CD14-positive monocyte (primary cell): ENCODE data around the gene MGAT4A. TPM values are rescaled to one million over a fixed set of nuclear protein-coding genes. Genes with fewer than 3 reads are reported as not detected.

Experiments used
- DNase-seq, 3 donors: peaks; one replicate each; pipeline ENCODE4 v3.0.0-alpha.2; 2011 to 2022
- H2AFZ ChIP-seq: 2 replicates; pipeline ENCODE4 v1.6.0; 2012; ENCODE audit warnings: mild to moderate bottlenecking, low read depth, low read length, inconsistent platforms; ENCODE audit not compliant: insufficient read depth, poor library complexity, severe bottlenecking
- H3K27ac ChIP-seq, 2 donors: 1 replicate in 1 of 2; 2 replicates in 1 of 2; pipeline ENCODE4 v1.5.1; 2012 to 2013; ENCODE audit warnings: low read length in 2 of 2, control low read depth in 1 of 2, inconsistent platforms in 1 of 2, low read depth in 1 of 2, mild to moderate bottlenecking in 1 of 2
- H3K27me3 ChIP-seq, 2 donors: one replicate each; pipeline versions ENCODE4 v1.6.0 to v1.6.1; 2011 to 2013; ENCODE audit warnings: low read length in 2 of 2; ENCODE audit not compliant: control insufficient read depth in 2 of 2, insufficient read depth in 2 of 2
- H3K36me3 ChIP-seq, 2 donors: replicated peaks in 1 of 2; 1 replicate in 1 of 2; 2 replicates in 1 of 2; pipeline versions ENCODE4 v1.5.1 to v1.6.1; 2012 to 2013; ENCODE audit warnings: low read length in 2 of 2, control low read depth in 1 of 2, inconsistent platforms in 1 of 2, mild to moderate bottlenecking in 1 of 2; ENCODE audit not compliant: insufficient read depth in 2 of 2, control insufficient read depth in 1 of 2
- H3K4me1 ChIP-seq, 2 donors: 1 replicate in 1 of 2; 2 replicates in 1 of 2; pipeline versions ENCODE4 v1.5.1 to v1.6.1; 2012 to 2013; ENCODE audit warnings: low read length in 2 of 2, control low read depth in 1 of 2, inconsistent platforms in 1 of 2, mild to moderate bottlenecking in 1 of 2, moderate library complexity in 1 of 2; ENCODE audit not compliant: insufficient read depth in 2 of 2, control insufficient read depth in 1 of 2
- H3K4me2 ChIP-seq: replicated peaks from 2 replicates; pipeline ENCODE3; 2012; ENCODE audit warnings: low read length, moderate library complexity, mild to moderate bottlenecking; ENCODE audit not compliant: poor library complexity, severe bottlenecking; ENCODE audit errors: extremely low read depth
- H3K4me3 ChIP-seq, 3 experiments: fragments of 200-600 bp in 1 of 3; sonication (generic) in 1 of 3; replicated peaks in 1 of 3; 1 replicate in 2 of 3; 2 replicates in 1 of 3; pipeline ENCODE4 v1.5.1; 2011 to 2013; ENCODE audit warnings: low read length in 3 of 3, mild to moderate bottlenecking in 3 of 3, control low read depth in 2 of 3, low read depth in 2 of 3, inconsistent platforms in 1 of 3, moderate library complexity in 1 of 3
- H3K79me2 ChIP-seq: 2 replicates; pipeline ENCODE4 v1.6.0; 2012; ENCODE audit warnings: mild to moderate bottlenecking, control low read depth, inconsistent platforms, low read length, moderate library complexity; ENCODE audit not compliant: insufficient read depth
- H3K9ac ChIP-seq: 2 replicates; pipeline ENCODE4 v1.6.0; 2017; ENCODE audit warnings: low read length, mild to moderate bottlenecking; ENCODE audit not compliant: insufficient read depth, poor library complexity, severe bottlenecking
- H3K9me3 ChIP-seq, 2 donors: replicated peaks in 1 of 2; 1 replicate in 1 of 2; 2 replicates in 1 of 2; pipeline versions ENCODE4 v1.5.1 to v1.6.1; 2012 to 2013; ENCODE audit warnings: low read length in 2 of 2, control low read depth in 1 of 2; ENCODE audit not compliant: control insufficient read depth in 1 of 2, insufficient read depth in 1 of 2
- H4K20me1 ChIP-seq: 2 replicates; pipeline ENCODE4 v1.6.0; 2012; ENCODE audit warnings: mild to moderate bottlenecking, low read length, control low read depth, moderate library complexity; ENCODE audit not compliant: insufficient read depth
- H3K27ac Mint-ChIP-seq, 7 donors: one replicate each; pipeline ENCODE4 v1.8.0; 2020; ENCODE audit warnings: mild to moderate bottlenecking in 7 of 7, mixed read lengths in 7 of 7, moderate library complexity in 6 of 7, inconsistent platforms in 2 of 7
- H3K27me3 Mint-ChIP-seq, 3 donors: one replicate each; pipeline ENCODE4 v1.8.0; 2021 to 2022; ENCODE audit warnings: low read depth in 3 of 3, mild to moderate bottlenecking in 3 of 3, mixed read lengths in 3 of 3, moderate library complexity in 3 of 3, inconsistent platforms in 1 of 3
- H3K36me3 Mint-ChIP-seq, 2 donors: one replicate each; pipeline ENCODE4 v1.8.0; 2020; ENCODE audit warnings: mixed read lengths in 2 of 2, inconsistent platforms in 1 of 2, mild to moderate bottlenecking in 1 of 2
- H3K4me1 Mint-ChIP-seq: one replicate; pipeline ENCODE4 v1.8.0; 2020; ENCODE audit warnings: mild to moderate bottlenecking, mixed read lengths
- H3K4me3 Mint-ChIP-seq, 2 donors: one replicate each; pipeline ENCODE4 v1.8.0; 2020; ENCODE audit warnings: mild to moderate bottlenecking in 2 of 2, mixed read lengths in 2 of 2, moderate library complexity in 1 of 2
- H3K9me3 Mint-ChIP-seq, 7 donors: one replicate each; pipeline ENCODE4 v1.8.0; 2020 to 2022; ENCODE audit warnings: mixed read lengths in 7 of 7, mild to moderate bottlenecking in 6 of 7, moderate library complexity in 6 of 7, inconsistent platforms in 2 of 7
- CTCF ChIP-seq: fragments of 200-600 bp; IDR thresholded peaks from one replicate; pipeline ENCODE4 v1.8.0; 2022; ENCODE audit warnings: antibody characterized with exemption, mild to moderate bottlenecking
- WGBS: methylation state at CpG from one replicate; pipeline ENCODE4 v1.1.5; 2013; ENCODE audit warnings: missing lambda C conversion rate; ENCODE audit not compliant: insufficient coverage; 5-methylcytosine and 5-hydroxymethylcytosine counted together
- intact Hi-C, 2 donors: fragments of 100-400 bp; cut with micrococcal nuclease; formaldehyde crosslinking; loops; one replicate each; pipeline versions ENCODE4 v1.15.0 to v1.15.1; 2023
- polyA plus RNA-seq, 3 donors: library from polyadenylated mRNA; depleted of rRNA in 1 of 3; unstranded in 2 of 3; stranded (reverse) in 1 of 3; fragments of 300-500 nt in 2 of 3; fragments of >200 nt in 1 of 3; fragmentation: Illumina TruSeq in 2 of 3; gene quantifications; 1 replicate in 2 of 3; 2 replicates in 1 of 3; pipeline ENCODE4 v1.2.3, GENCODE V29; 2012 to 2021

The MGAT4A gene
- polyA plus RNA-seq, 3 donors, result 24.3 to 35.9 (median 35.1) TPM

DNA sequence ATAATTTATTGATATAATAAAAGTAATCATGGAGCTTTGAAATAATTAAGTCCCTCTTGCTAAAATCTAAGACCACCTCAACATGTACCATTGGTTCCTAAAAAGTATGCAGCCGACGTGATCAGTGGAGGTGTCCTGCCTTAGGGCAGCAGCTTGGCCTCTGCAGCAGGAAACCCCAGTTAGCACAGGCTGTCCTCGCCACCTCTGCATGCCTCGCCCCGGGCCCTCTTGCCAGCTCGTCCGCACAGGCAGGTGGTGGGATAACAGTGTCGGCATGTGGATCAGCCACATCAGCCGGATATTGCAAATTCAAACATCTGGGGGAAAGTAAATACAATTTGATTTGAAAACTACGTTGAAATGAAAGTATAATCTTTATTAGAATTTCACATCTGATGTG, 145.5 kb downstream of the MGAT4A start:
- TF ChIP-seq CTCF, result no peak
- H4K20me1 ChIP-seq, result peaks cover 13% of the 10 kb centered on the region
- Mint-ChIP-seq H3K36me3 (peaks cover 84 to 86% of the 10 kb centered on the region in 2 donors), H3K27ac (no peak overlapping the region), H3K4me1 (no peaks in the 10 kb centered on the region), H3K4me3 (no peak overlapping the region), H3K27me3 (no peaks in the 10 kb centered on the region), H3K9me3 (peaks cover 0 to 1% (median 0%) of the 10 kb centered on the region in 7 donors)
- intact Hi-C loops, result no loop called here
- no peaks in the 10 kb centered on the region for H3K27me3 ChIP-seq
- H3K27ac ChIP-seq, result no peak overlapping the region
- no peak overlapping the region for H2AFZ ChIP-seq
- H3K4me2 ChIP-seq, result no peak overlapping the region
- no peaks in the 10 kb centered on the region for H3K79me2 ChIP-seq
- WGBS, result 100% methylated on average over 3 of the region's 10 CpGs
- H3K4me3 ChIP-seq, result no peak overlapping the region
- peaks cover 89 to 100% of the 10 kb centered on the region in 2 donors for H3K36me3 ChIP-seq
- DNase-seq, result no peak
- no peak overlapping the region for H3K9ac ChIP-seq
- no peaks in the 10 kb centered on the region for H3K9me3 ChIP-seq
- H3K4me1 ChIP-seq, result no peaks in the 10 kb centered on the region

DNA sequence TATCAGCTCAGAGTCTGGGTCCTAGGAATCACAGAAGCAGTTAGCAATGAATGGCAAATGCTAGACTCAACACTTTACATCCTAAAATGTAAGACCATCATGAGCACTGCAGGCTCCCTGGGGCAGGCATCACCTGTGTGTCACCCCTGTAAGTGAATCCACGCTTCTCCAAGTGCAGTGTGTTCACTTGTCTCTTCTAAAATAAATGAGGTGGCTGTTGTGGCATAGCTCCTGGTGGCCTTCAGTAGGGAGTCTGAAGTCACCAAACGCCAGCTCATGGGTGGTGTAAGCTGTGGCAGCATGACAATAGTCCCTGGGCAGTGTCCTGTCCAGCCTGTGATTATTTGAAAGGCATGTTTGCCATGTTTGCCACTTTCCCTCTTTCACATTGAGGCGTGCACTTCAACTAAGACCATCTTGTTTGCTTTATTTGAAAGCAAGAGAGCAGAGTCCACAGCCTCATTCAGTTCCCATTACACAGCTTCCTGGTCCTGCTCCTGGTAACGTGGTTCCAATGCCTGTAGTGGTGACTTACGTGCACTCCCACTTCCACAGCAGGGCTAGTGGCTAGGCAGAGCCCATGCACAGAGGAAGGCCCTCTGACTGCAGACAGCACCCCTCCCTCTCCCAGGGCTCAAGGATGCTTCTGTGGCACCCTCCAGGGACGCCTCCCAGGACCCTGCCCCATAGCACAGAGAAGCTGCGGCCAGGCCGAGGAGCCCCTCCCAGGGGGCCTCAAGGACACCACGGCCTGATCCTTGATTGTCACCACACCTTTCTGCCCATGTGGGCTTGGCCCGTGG, 146.9 kb downstream of the MGAT4A start:
- Histone ChIP-seq H3K36me3 (peaks cover 91 to 100% of the 10 kb centered on the region in 2 donors), H3K27ac (no peak overlapping the region), H2AFZ (no peak overlapping the region), H3K4me2 (no peak overlapping the region), H4K20me1 (peaks cover 17% of the 10 kb centered on the region), H3K4me1 (no peaks in the 10 kb centered on the region), H3K4me3 (no peak overlapping the region), H3K27me3 (no peaks in the 10 kb centered on the region), H3K9ac (no peak overlapping the region), H3K9me3 (no peaks in the 10 kb centered on the region), H3K79me2 (no peaks in the 10 kb centered on the region)
- no peak overlapping the region for H3K4me3 Mint-ChIP-seq
- peaks cover 0 to 1% (median 0%) of the 10 kb centered on the region in 7 donors for H3K9me3 Mint-ChIP-seq
- peaks cover 86 to 89% of the 10 kb centered on the region in 2 donors for H3K36me3 Mint-ChIP-seq
- no peak for DNase-seq
- intact Hi-C loops, result no loop called here
- no peak overlapping the region for H3K27ac Mint-ChIP-seq
- no peaks in the 10 kb centered on the region for H3K27me3 Mint-ChIP-seq
- WGBS, result 99% methylated on average over 9 of the region's 10 CpGs
- no peaks in the 10 kb centered on the region for H3K4me1 Mint-ChIP-seq
- TF ChIP-seq CTCF, result no peak
